Transverse colon (tissue), 4 donors: ENCODE measurements around the gene BCAR3.

Source experiments
- CTCF ChIP-seq, 5 experiments: fragments of 200-600 bp in 3 of 5; fragments of 450-650 bp in 2 of 5; sonication (generic) in 3 of 5; IDR thresholded peaks; 1 replicate in 2 of 5; 2 replicates in 3 of 5; pipeline ENCODE4 v1.5.1; 2016 to 2017; ENCODE audit warnings: antibody characterized with exemption in 5 of 5, inconsistent platforms in 3 of 5, mild to moderate bottlenecking in 2 of 5, moderate library complexity in 1 of 5
- EP300 ChIP-seq: sonication (generic); formaldehyde crosslinking; IDR thresholded peaks from one replicate; pipeline ENCODE4 v1.6.1; 2017; ENCODE audit warnings: antibody characterized with exemption, low read depth
- POLR2AphosphoS5 ChIP-seq, 3 donors: sonication (generic); formaldehyde crosslinking; IDR thresholded peaks; one replicate each; pipeline ENCODE4 v1.6.1; 2016; ENCODE audit warnings: antibody characterized with exemption in 3 of 3

DNA sequence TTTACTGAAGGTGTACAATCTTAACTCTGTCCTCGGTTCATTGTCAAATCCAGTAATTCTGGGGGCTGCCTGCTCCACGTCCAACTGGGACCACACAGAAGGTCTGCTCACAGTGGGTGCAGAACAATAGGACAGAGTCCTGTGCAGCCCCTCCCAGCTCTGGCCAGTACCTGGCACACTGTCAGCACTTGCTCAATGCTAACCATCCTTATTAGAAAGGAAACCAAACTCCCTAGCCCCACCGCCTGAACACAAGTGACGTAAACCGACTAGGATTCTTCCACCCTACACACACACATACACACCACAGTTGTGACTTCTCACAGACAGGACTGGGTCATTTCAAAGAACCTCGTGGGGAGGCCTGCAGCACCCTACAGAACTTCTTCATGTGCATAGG lies 5.2 kb downstream of the BCAR3 start:
- TF ChIP-seq CTCF (IDR thresholded peaks at IDR 0.05): no peak
- no peak for TF ChIP-seq POLR2AphosphoS5 (IDR thresholded peaks at IDR 0.05)
- no peak for TF ChIP-seq EP300
